ENCODE results near the gene IL17F.

IL17F gene

GRCh38 chr6:52195886-52196285 is 48.4 kb downstream of the IL17F start:
- no peak for TF ChIP-seq CTCF (conservative IDR thresholded peaks at IDR 0.05; ENCODE audit: low read depth, low read length)
- no peak for DNase-seq (ENCODE audit: low read depth)
- no peak overlapping the region for H3K4me3 ChIP-seq (ENCODE audit: low read length)

- no peak overlapping the region for H3K4me3 ChIP-seq (ENCODE audit: low read length)
- no peak for DNase-seq (ENCODE audit: low read depth)
These were observed 52.5 kb downstream of the IL17F start for GRCh38 chr6:52191824-52192223.

GRCh38 chr6:52190409-52190808 is 53.9 kb downstream of the IL17F start:
- TF ChIP-seq CTCF (conservative IDR thresholded peaks at IDR 0.05; ENCODE audit: low read depth, low read length), result no peak
- H3K4me3 ChIP-seq (ENCODE audit: low read length), result no peak overlapping the region
- DNase-seq (ENCODE audit: low read depth), result no peak

More at GRCh38 chr6:52191824-52192223, 52.5 kb downstream of the IL17F start:
- TF ChIP-seq CTCF (conservative IDR thresholded peaks at IDR 0.05; ENCODE audit: low read depth, low read length), result no peak

- no peak for DNase-seq (ENCODE audit: low read depth)
- TF ChIP-seq CTCF (conservative IDR thresholded peaks at IDR 0.05; ENCODE audit: low read depth, low read length), result no peak
- no peak overlapping the region for H3K4me3 ChIP-seq (ENCODE audit: low read length)
These were observed 54.3 kb downstream of the IL17F start for GRCh38 chr6:52189974-52190373.

- DNase-seq (ENCODE audit: low read depth), result no peak
- no peak for TF ChIP-seq CTCF (conservative IDR thresholded peaks at IDR 0.05; ENCODE audit: low read depth, low read length)
- no peak overlapping the region for H3K4me3 ChIP-seq (ENCODE audit: low read length)
These were observed 57.2 kb downstream of the IL17F start for GRCh38 chr6:52187098-52187497.

Measured in retinal pigment epithelial cell (primary cell).